C4-2B (cell line): ENCODE data around the gene RAPGEF4.

ENCODE experiments used
- CTCF ChIP-seq: fragments of 450-650 bp; conservative IDR thresholded peaks from 2 replicates; pipeline ENCODE4 v1.5.1; 2017; ENCODE audit warnings: mild to moderate bottlenecking
- ZFX ChIP-seq: fragments of 450-650 bp; IDR thresholded peaks from 2 replicates; pipeline ENCODE4 v1.6.1; 2017

- TF ChIP-seq CTCF = no peak
- TF ChIP-seq ZFX = no peak
These were observed 280.8 kb downstream of the RAPGEF4 start for GRCh38 chr2:173016451-173016850.
